H1 (cell line): ENCODE results near the gene SMARCC2. TPM values are rescaled to one million over a fixed set of nuclear protein-coding genes. Genes with fewer than 3 reads are reported as not detected.

Experiments used
- HDAC2 ChIP-seq, 2 experiments: fragments of 300-600 bp in 1 of 2; sonication (generic) in 1 of 2; IDR thresholded peaks; 2 replicates each; pipeline ENCODE4 v1.6.1; 2011 to 2012; ENCODE audit warnings: low read depth in 2 of 2, low read length in 2 of 2, mild to moderate bottlenecking in 2 of 2, moderate library complexity in 2 of 2, borderline replicate concordance in 1 of 2, inconsistent platforms in 1 of 2
- NANOG ChIP-seq: IDR thresholded peaks from 2 replicates; pipeline ENCODE4 v1.6.1; 2011; ENCODE audit warnings: low read length, low read depth, mild to moderate bottlenecking, inconsistent platforms; ENCODE audit not compliant: insufficient read depth, poor library complexity, severe bottlenecking
- polyA plus RNA-seq, 7 experiments: library from polyadenylated mRNA; depleted of rRNA in 3 of 7; stranded (reverse) in 5 of 7; unstranded in 2 of 7; fragments of >200 nt in 5 of 7; fragments of 200-250 nt in 2 of 7; gene quantifications; 1 replicate in 5 of 7; 2 replicates in 1 of 7; 4 replicates in 1 of 7; pipeline versions ENCODE4 v1.2.1 to v1.2.3, GENCODE V29; 2011 to 2013; ENCODE audit warnings: missing spikeins in 2 of 7, mixed read lengths in 2 of 7
- total RNA-seq: library from RNA; stranded (reverse); fragmentation: NEBNext Ultra II Directional; extraction: Animal tissue kit (Norgen Biotek cat#: 25700); gene quantifications from 2 replicates; pipeline ENCODE4 v1.2.1, GENCODE V29; 2021

The SMARCC2 gene
- total and polyA plus RNA-seq, 2 of the 8 experiments (the other 6 are each of a cell fraction or from before 2014, with no cell fraction given), result 33.9 to 78.5 TPM

GRCh38 chr12:56236985-56237384 lies 47.7 kb upstream of the SMARCC2 start (continued):
- TF ChIP-seq NANOG (no peak), HDAC2 (IDR thresholded peaks at IDR 0.05; ENCODE audit: borderline replicate concordance in 1 of 2, low read depth in 2 of 2, low read length in 2 of 2) (no peak)
